Mammary epithelial cell (primary cell): ENCODE data around the gene C2orf78.

ENCODE experiments used
- CTCF ChIP-seq, 2 donors: IDR thresholded peaks in 1 of 2; conservative IDR thresholded peaks in 1 of 2; 2 replicates each; pipeline ENCODE4 v1.5.1; 2011 to 2012; ENCODE audit warnings: inconsistent platforms in 2 of 2, low read length in 2 of 2, mild to moderate bottlenecking in 2 of 2, control low read depth in 1 of 2, low read depth in 1 of 2; ENCODE audit not compliant: insufficient read depth in 1 of 2; ENCODE audit errors: extremely low read depth in 1 of 2
- EZH2 ChIP-seq: IDR thresholded peaks from 2 replicates; pipeline ENCODE4 v1.6.1; 2012; ENCODE audit warnings: low read length, inconsistent platforms, borderline replicate concordance

- TF ChIP-seq CTCF (conservative IDR thresholded peaks at IDR 0.05 in 1 of 2, IDR thresholded peaks at IDR 0.05 in 1 of 2; ENCODE audit: extremely low read depth in 1 of 2, insufficient read depth in 1 of 2, low read depth in 1 of 2, low read length in 2 of 2) (no peak), EZH2 (no peak)
Observed at GRCh38 chr2:73842739-73843019, 58.7 kb downstream of the C2orf78 start.
